Liver (tissue), 4 donors: ENCODE measurements around the gene LHFPL5. TPM values are rescaled to one million over a fixed set of nuclear protein-coding genes. Genes with fewer than 3 reads are reported as not detected.

ENCODE experiments used
- polyA plus RNA-seq, 2 donors: library from polyadenylated mRNA; stranded (reverse) in 1 of 2; unstranded in 1 of 2; fragments of 200-250 nt in 1 of 2; fragments of >200 nt in 1 of 2; fragmentation: Nextera tagmentation in 1 of 2; extraction: Ambion mirVana in 1 of 2; gene quantifications; one replicate each; pipeline versions ENCODE4 v1.2.1 to v1.2.3, GENCODE V29; 2013 to 2015
- total RNA-seq, 2 donors: library from RNA; depleted of rRNA; stranded (reverse); fragments of >200 nt; gene quantifications; one replicate each; pipeline ENCODE4 v1.2.3, GENCODE V29; 2014
- donor health status: healthy.
- donor health status: healthy.
- donor health status: healthy.

LHFPL5 gene
- total and polyA plus RNA-seq, 4 donors, result not detected

Other genes starting within 250 kb of the LHFPL5 start
- gene FKBP5, start 116.4 kb upstream of the LHFPL5 start, total RNA-seq, result 100 to 1,000 TPM in 1 of 2 donors, 10 to 100 TPM in 1; 10.3 to 132 TPM
- 10 to 100 TPM; 61.7 to 65.8 TPM for gene FKBP5, start 116.4 kb upstream of the LHFPL5 start, polyA plus RNA-seq
- under 1 TPM in 1 of 2 donors, not detected in 1; 0.42 TPM for gene ARMC12, start 68.3 kb upstream of the LHFPL5 start, total RNA-seq
- under 1 TPM; 0.43 to 0.64 TPM for gene ARMC12, start 68.3 kb upstream of the LHFPL5 start, polyA plus RNA-seq
- gene CLPSL2, start 28.8 kb upstream of the LHFPL5 start, total RNA-seq, result not detected
- not detected for gene CLPSL2, start 28.8 kb upstream of the LHFPL5 start, polyA plus RNA-seq
- gene CLPSL1, start 24.3 kb upstream of the LHFPL5 start, total RNA-seq, result not detected
- not detected for gene CLPSL1, start 24.3 kb upstream of the LHFPL5 start, polyA plus RNA-seq
- gene CLPS, start 8.0 kb upstream of the LHFPL5 start, total RNA-seq, result not detected
- gene CLPS, start 8.0 kb upstream of the LHFPL5 start, polyA plus RNA-seq, result not detected
- gene SRPK1, start 115.7 kb downstream of the LHFPL5 start, total RNA-seq, result 10 to 100 TPM; 38.7 to 41.2 TPM
- gene SRPK1, start 115.7 kb downstream of the LHFPL5 start, polyA plus RNA-seq, result 10 to 100 TPM; 11.9 to 27.2 TPM
- under 1 TPM; 0.09 to 0.33 TPM for gene SLC26A8, start 219.3 kb downstream of the LHFPL5 start, total RNA-seq
- gene SLC26A8, start 219.3 kb downstream of the LHFPL5 start, polyA plus RNA-seq, result under 1 TPM; 0.03 to 0.26 TPM
- gene MAPK14, start 222.5 kb downstream of the LHFPL5 start, total RNA-seq, result 10 to 100 TPM; 51.0 to 82.7 TPM
- gene MAPK14, start 222.5 kb downstream of the LHFPL5 start, polyA plus RNA-seq, result 10 to 100 TPM; 16.9 to 20.9 TPM